ENCODE data around the gene ZC3H13.

The ZC3H13 gene

GRCh38 chr13:45940061-45940460, 112.5 kb downstream of the ZC3H13 start:
- DNase-seq (ENCODE audit: low read depth): no peak

GRCh38 chr13:45936621-45937020, 115.9 kb downstream of the ZC3H13 start:
- no peak for DNase-seq (ENCODE audit: low read depth)

GRCh38 chr13:45934283-45934682, 118.3 kb downstream of the ZC3H13 start:
- DNase-seq (ENCODE audit: low read depth): no peak

- no peak for DNase-seq (ENCODE audit: low read depth)
These were observed 119.2 kb downstream of the ZC3H13 start for GRCh38 chr13:45933203-45933908.

GRCh38 chr13:45932676-45933075, 119.9 kb downstream of the ZC3H13 start:
- no peak for DNase-seq (ENCODE audit: low read depth)

- DNase-seq (ENCODE audit: low read depth): no peak
These were observed 120.4 kb downstream of the ZC3H13 start for GRCh38 chr13:45932172-45932571.

- DNase-seq (ENCODE audit: low read depth): no peak
These were observed 121.3 kb downstream of the ZC3H13 start for GRCh38 chr13:45931211-45931610.

GRCh38 chr13:45930177-45930576, 122.4 kb downstream of the ZC3H13 start:
- DNase-seq (ENCODE audit: low read depth): no peak

GRCh38 chr13:45928843-45929242, 123.7 kb downstream of the ZC3H13 start:
- DNase-seq (ENCODE audit: low read depth): no peak

GRCh38 chr13:45928176-45928575, 124.4 kb downstream of the ZC3H13 start:
- no peak for DNase-seq (ENCODE audit: low read depth)

- no peak for DNase-seq (ENCODE audit: low read depth)
These were observed 125.8 kb downstream of the ZC3H13 start for GRCh38 chr13:45926741-45927140.

- DNase-seq (ENCODE audit: low read depth): no peak
These were observed 127.4 kb downstream of the ZC3H13 start for GRCh38 chr13:45925151-45925550.

- no peak for DNase-seq (ENCODE audit: low read depth)
These were observed 131.3 kb downstream of the ZC3H13 start for GRCh38 chr13:45921162-45921736.

- DNase-seq (ENCODE audit: low read depth): peak; percentile 3
These were observed 133.9 kb downstream of the ZC3H13 start for GRCh38 chr13:45918597-45918996.

GRCh38 chr13:45917019-45917418, 135.5 kb downstream of the ZC3H13 start:
- DNase-seq (ENCODE audit: low read depth): no peak

- no peak for DNase-seq (ENCODE audit: low read depth)
These were observed 136.7 kb downstream of the ZC3H13 start for GRCh38 chr13:45915686-45916439.

GRCh38 chr13:45909673-45910072, 142.9 kb downstream of the ZC3H13 start:
- no peak for DNase-seq (ENCODE audit: low read depth)

- DNase-seq (ENCODE audit: low read depth): no peak
These were observed 143.5 kb downstream of the ZC3H13 start for GRCh38 chr13:45909089-45909488.

GRCh38 chr13:45907503-45907902, 145.0 kb downstream of the ZC3H13 start:
- no peak for DNase-seq (ENCODE audit: low read depth)
